HG03108 (cell line): ENCODE measurements around the gene ENO1.
"Not testable (repeated sequence)": the region's sequence is repeated elsewhere in the genome, so short reads cannot be mapped to it uniquely, and the experiment has no call there.

Source experiments
- ATAC-seq: cut with Tn5 transposase; IDR thresholded peaks from one replicate; pipeline ENCODE4 v1.9.1; 2021; ENCODE audit warnings: moderate library complexity; ENCODE audit not compliant: unreplicated experiment

ENO1 gene

GRCh38 chr1:8897505-8897904 lies 19.0 kb upstream of the ENO1 start:
- ATAC-seq: not testable (repeated sequence)

GRCh38 chr1:8896775-8897174 lies 18.3 kb upstream of the ENO1 start:
- not testable (repeated sequence) for ATAC-seq

- ATAC-seq: no peak
Observed at GRCh38 chr1:8892026-8892425, 13.5 kb upstream of the ENO1 start.

GRCh38 chr1:8891401-8891800 lies 12.9 kb upstream of the ENO1 start:
- ATAC-seq: no peak

- no peak for ATAC-seq
Observed at GRCh38 chr1:8889925-8890785, 11.7 kb upstream of the ENO1 start.

GRCh38 chr1:8889103-8889846 lies 10.8 kb upstream of the ENO1 start:
- no peak for ATAC-seq

GRCh38 chr1:8886589-8886988 lies 8.1 kb upstream of the ENO1 start:
- ATAC-seq: no peak

GRCh38 chr1:8886031-8886524 lies 7.6 kb upstream of the ENO1 start:
- ATAC-seq: not testable (repeated sequence)

GRCh38 chr1:8884105-8884504 lies 5.6 kb upstream of the ENO1 start:
- not testable (repeated sequence) for ATAC-seq

GRCh38 chr1:8883491-8883890 lies 5.0 kb upstream of the ENO1 start:
- no peak for ATAC-seq

GRCh38 chr1:8879922-8880676 lies 1.6 kb upstream of the ENO1 start:
- no peak for ATAC-seq

GRCh38 chr1:8879464-8879921 lies 1.0 kb upstream of the ENO1 start:
- no peak for ATAC-seq

GRCh38 chr1:8878698-8879463 lies 395 bp upstream of the ENO1 start:
- peak; percentile 72 for ATAC-seq

- ATAC-seq: no peak
Observed at GRCh38 chr1:8876087-8876486, 2.4 kb downstream of the ENO1 start.

- no peak for ATAC-seq
Observed at GRCh38 chr1:8875216-8875861, 3.1 kb downstream of the ENO1 start.

GRCh38 chr1:8874230-8875201 lies 4.0 kb downstream of the ENO1 start:
- ATAC-seq: no peak

GRCh38 chr1:8873506-8874229 lies 4.8 kb downstream of the ENO1 start:
- ATAC-seq: no peak

GRCh38 chr1:8873001-8873400 lies 5.5 kb downstream of the ENO1 start:
- no peak for ATAC-seq
